HCT116 (cell line): Measurements from ENCODE around the gene PPFIA1.

Source experiments
- CEBPB ChIP-seq: IDR thresholded peaks from 2 replicates; pipeline ENCODE4 v1.6.1; 2012; ENCODE audit warnings: low read depth
- EZH2 ChIP-seq: fragments of 200-600 bp; sonication (generic); IDR thresholded peaks from 2 replicates; pipeline ENCODE4 v1.6.1; 2017; ENCODE audit warnings: antibody characterized with exemption, mixed run types
- EZH2phosphoT487 ChIP-seq: fragments of 200-600 bp; IDR thresholded peaks from 2 replicates; pipeline ENCODE4 v1.6.1; 2018; ENCODE audit warnings: antibody characterized with exemption, borderline replicate concordance
- FOSL1 ChIP-seq: IDR thresholded peaks from 2 replicates; pipeline ENCODE4 v1.6.1; 2012; ENCODE audit warnings: low read depth
- POLR2A ChIP-seq: IDR thresholded peaks from 2 replicates; pipeline ENCODE4 v1.7.0; 2011; ENCODE audit warnings: borderline replicate concordance; ENCODE audit not compliant: insufficient read depth, insufficient read length; ENCODE audit errors: extremely low read depth
- SP1 ChIP-seq: IDR thresholded peaks from 2 replicates; pipeline ENCODE4 v1.6.1; 2012; ENCODE audit warnings: low read depth
- TCF7L2 ChIP-seq: IDR thresholded peaks from 2 replicates; pipeline ENCODE4 v1.7.0; 2011; ENCODE audit warnings: borderline replicate concordance, inconsistent platforms; ENCODE audit not compliant: insufficient read depth, insufficient read length; ENCODE audit errors: extremely low read depth
- ZFX ChIP-seq: fragments of 450-650 bp; IDR thresholded peaks from 2 replicates; pipeline ENCODE4 v1.6.1; 2017
- TF ChIP-seq, protein P1 (sequence below), 3 experiments: fragments of 200-600 bp in 1 of 3; sonication (generic) in 1 of 3; IDR thresholded peaks in 2 of 3; conservative IDR thresholded peaks in 1 of 3; 2 replicates each; pipeline ENCODE4 v1.5.1; 2012 to 2017; ENCODE audit warnings: low read depth in 2 of 3, low read length in 2 of 3, antibody characterized with exemption in 1 of 3, borderline replicate concordance in 1 of 3, control low read depth in 1 of 3, mild to moderate bottlenecking in 1 of 3, mixed read lengths in 1 of 3, mixed run types in 1 of 3, moderate library complexity in 1 of 3; ENCODE audit not compliant: insufficient read depth in 1 of 3
- TF ChIP-seq, protein P2 (sequence below): IDR thresholded peaks from 2 replicates; pipeline ENCODE4 v1.6.1; 2012

DNA sequence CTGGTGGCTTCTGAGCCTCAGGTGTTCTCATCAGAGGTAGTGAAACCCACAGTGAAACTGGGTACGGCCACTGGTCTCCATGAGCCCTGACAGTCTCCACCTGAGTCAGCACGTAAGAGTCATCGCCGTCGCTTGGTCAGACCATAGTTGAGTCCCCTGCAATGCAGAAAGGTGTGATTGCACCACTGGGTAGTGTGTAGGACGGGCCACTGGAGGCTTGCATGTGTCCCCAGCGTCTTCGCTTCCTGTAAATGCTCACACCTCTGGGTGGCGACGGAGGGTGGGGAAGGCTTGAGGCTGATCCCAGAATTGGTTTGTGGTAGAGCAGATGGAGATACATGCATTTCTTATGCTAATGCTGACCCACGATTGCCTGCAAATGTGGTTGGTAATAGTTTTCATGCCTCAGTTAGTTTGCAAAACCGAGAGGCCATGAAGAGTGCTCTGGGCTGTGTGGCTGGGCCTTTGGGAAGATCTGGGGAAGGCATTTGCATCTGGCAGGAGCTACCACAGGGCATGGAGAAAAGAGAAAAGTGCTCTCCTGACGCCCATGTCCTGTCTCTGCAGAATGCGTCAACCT is 154.4 kb downstream of the PPFIA1 start:
- no peak for TF ChIP-seq POLR2A
- TF ChIP-seq, protein P1, sequence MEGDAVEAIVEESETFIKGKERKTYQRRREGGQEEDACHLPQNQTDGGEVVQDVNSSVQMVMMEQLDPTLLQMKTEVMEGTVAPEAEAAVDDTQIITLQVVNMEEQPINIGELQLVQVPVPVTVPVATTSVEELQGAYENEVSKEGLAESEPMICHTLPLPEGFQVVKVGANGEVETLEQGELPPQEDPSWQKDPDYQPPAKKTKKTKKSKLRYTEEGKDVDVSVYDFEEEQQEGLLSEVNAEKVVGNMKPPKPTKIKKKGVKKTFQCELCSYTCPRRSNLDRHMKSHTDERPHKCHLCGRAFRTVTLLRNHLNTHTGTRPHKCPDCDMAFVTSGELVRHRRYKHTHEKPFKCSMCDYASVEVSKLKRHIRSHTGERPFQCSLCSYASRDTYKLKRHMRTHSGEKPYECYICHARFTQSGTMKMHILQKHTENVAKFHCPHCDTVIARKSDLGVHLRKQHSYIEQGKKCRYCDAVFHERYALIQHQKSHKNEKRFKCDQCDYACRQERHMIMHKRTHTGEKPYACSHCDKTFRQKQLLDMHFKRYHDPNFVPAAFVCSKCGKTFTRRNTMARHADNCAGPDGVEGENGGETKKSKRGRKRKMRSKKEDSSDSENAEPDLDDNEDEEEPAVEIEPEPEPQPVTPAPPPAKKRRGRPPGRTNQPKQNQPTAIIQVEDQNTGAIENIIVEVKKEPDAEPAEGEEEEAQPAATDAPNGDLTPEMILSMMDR (IDR thresholded peaks at IDR 0.05 in 2 of 3, conservative IDR thresholded peaks at IDR 0.05 in 1 of 3; ENCODE audit: borderline replicate concordance in 1 of 3, insufficient read depth in 1 of 3, low read depth in 2 of 3, low read length in 2 of 3), result no peak
- TF ChIP-seq SP1, result no peak
- no peak for TF ChIP-seq TCF7L2
- no peak for TF ChIP-seq EZH2phosphoT487
- no peak for TF ChIP-seq ZFX
- TF ChIP-seq, protein P2, sequence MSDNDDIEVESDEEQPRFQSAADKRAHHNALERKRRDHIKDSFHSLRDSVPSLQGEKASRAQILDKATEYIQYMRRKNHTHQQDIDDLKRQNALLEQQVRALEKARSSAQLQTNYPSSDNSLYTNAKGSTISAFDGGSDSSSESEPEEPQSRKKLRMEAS, result no peak
- no peak for TF ChIP-seq CEBPB
- no peak for TF ChIP-seq EZH2
- no peak for TF ChIP-seq FOSL1
